NB4 (cell line): Measurements from ENCODE around the gene CPXM2.

Experiments
- MAX ChIP-seq: IDR thresholded peaks from 2 replicates; pipeline ENCODE4 v1.6.1; 2011; ENCODE audit warnings: low read depth, low read length
- POLR2A ChIP-seq: IDR thresholded peaks from 2 replicates; pipeline ENCODE4 v1.6.1; 2011; ENCODE audit warnings: mild to moderate bottlenecking; ENCODE audit not compliant: insufficient read length; ENCODE audit errors: extremely low read depth
- TF ChIP-seq, protein P1 (sequence below): IDR thresholded peaks from one replicate; pipeline ENCODE4 v1.5.1; 2012; ENCODE audit warnings: low read depth, low read length

- TF ChIP-seq POLR2A = no peak
- TF ChIP-seq, protein P1, sequence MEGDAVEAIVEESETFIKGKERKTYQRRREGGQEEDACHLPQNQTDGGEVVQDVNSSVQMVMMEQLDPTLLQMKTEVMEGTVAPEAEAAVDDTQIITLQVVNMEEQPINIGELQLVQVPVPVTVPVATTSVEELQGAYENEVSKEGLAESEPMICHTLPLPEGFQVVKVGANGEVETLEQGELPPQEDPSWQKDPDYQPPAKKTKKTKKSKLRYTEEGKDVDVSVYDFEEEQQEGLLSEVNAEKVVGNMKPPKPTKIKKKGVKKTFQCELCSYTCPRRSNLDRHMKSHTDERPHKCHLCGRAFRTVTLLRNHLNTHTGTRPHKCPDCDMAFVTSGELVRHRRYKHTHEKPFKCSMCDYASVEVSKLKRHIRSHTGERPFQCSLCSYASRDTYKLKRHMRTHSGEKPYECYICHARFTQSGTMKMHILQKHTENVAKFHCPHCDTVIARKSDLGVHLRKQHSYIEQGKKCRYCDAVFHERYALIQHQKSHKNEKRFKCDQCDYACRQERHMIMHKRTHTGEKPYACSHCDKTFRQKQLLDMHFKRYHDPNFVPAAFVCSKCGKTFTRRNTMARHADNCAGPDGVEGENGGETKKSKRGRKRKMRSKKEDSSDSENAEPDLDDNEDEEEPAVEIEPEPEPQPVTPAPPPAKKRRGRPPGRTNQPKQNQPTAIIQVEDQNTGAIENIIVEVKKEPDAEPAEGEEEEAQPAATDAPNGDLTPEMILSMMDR = no peak
- TF ChIP-seq MAX = no peak
Measured at GRCh38 chr10:123859653-123860050, 32.0 kb downstream of the CPXM2 start.
